PC-3 (cell line): ENCODE measurements around the gene CYP8B1. TPM values are rescaled to one million over a fixed set of nuclear protein-coding genes. Genes with fewer than 3 reads are reported as not detected.

ENCODE experiments used
- ATAC-seq: fragments of 200-7000 bp; cut with Tn5 transposase; 2 replicates; pipeline ENCODE4 v1.9.1; 2020; ENCODE audit warnings: mild to moderate bottlenecking, moderate library complexity
- BruUV-seq: library from RNA; stranded (reverse); fragments of 400-500 nt; replicated peaks from 2 replicates; lab custom pipeline; 2021; lab: Mats Ljungman, UMichigan
- CTCF ChIA-PET: fragments of 300-600 bp; sonication (Branson Sonifier 250); formaldehyde crosslinking; loops from one replicate; lab custom pipeline; 2022; ENCODE audit warnings: antibody characterized with exemption; lab: Charles Lee
- POLR2A ChIA-PET: fragments of 300-600 bp; sonication (Branson Sonifier 250); formaldehyde crosslinking; loops from one replicate; lab custom pipeline; 2022; ENCODE audit warnings: antibody characterized with exemption; ENCODE audit not compliant: unreplicated experiment; lab: Charles Lee
- DNase-seq: peaks from one replicate; pipeline ENCODE4 v3.0.0-alpha.2; 2015
- H2AFZ ChIP-seq: fragments of 300-600 bp; sonication (generic); 2 replicates; pipeline ENCODE4 v1.6.0; 2016; ENCODE audit warnings: antibody characterized with exemption, low read length
- H3F3A ChIP-seq: fragments of 300-600 bp; sonication (generic); one replicate; pipeline ENCODE4 v1.6.0; 2017; ENCODE audit warnings: antibody characterized with exemption, low read length, control low read depth, mild to moderate bottlenecking; ENCODE audit not compliant: unreplicated experiment
- H3K27ac ChIP-seq: fragments of 300-600 bp; sonication (generic); 2 replicates; pipeline ENCODE4 v1.5.1; 2016; ENCODE audit warnings: mild to moderate bottlenecking, low read length
- H3K27me3 ChIP-seq: fragments of 300-600 bp; sonication (generic); 2 replicates; pipeline ENCODE4 v1.6.1; 2016; ENCODE audit warnings: low read length, mixed read lengths
- H3K36me3 ChIP-seq: fragments of 300-600 bp; sonication (generic); 2 replicates; pipeline ENCODE4 v1.6.1; 2016; ENCODE audit warnings: low read depth, mixed run types, low read length, mixed read lengths
- H3K4me1 ChIP-seq: fragments of 300-600 bp; sonication (generic); 2 replicates; pipeline ENCODE4 v1.5.1; 2016; ENCODE audit warnings: low read length; ENCODE audit not compliant: insufficient read depth
- H3K4me2 ChIP-seq: fragments of 300-600 bp; sonication (generic); 2 replicates; pipeline ENCODE4 v1.6.0; 2016; ENCODE audit warnings: low read length
- H3K4me3 ChIP-seq: fragments of 300-600 bp; sonication (generic); 2 replicates; pipeline ENCODE4 v1.5.1; 2016; ENCODE audit warnings: mild to moderate bottlenecking, low read length, mixed read lengths
- H3K79me2 ChIP-seq: fragments of 300-600 bp; sonication (generic); 2 replicates; pipeline ENCODE4 v1.6.1; 2017; ENCODE audit warnings: low read length, mixed read lengths
- H3K9ac ChIP-seq: fragments of 300-600 bp; sonication (generic); 2 replicates; pipeline ENCODE4 v1.6.0; 2016; ENCODE audit warnings: mild to moderate bottlenecking, low read length
- H3K9me2 ChIP-seq: fragments of 300-600 bp; sonication (generic); replicated peaks from 2 replicates; pipeline ENCODE4 v1.6.1; 2016; ENCODE audit warnings: mixed run types, low read length, mixed read lengths
- H3K9me3 ChIP-seq: fragments of 300-600 bp; sonication (generic); 2 replicates; pipeline ENCODE4 v1.6.1; 2016; ENCODE audit warnings: low read length, mixed read lengths
- H4K20me1 ChIP-seq: fragments of 300-600 bp; sonication (generic); 2 replicates; pipeline ENCODE4 v1.6.1; 2016; ENCODE audit warnings: low read length, mixed read lengths
- EZH2 ChIP-seq: fragments of 300-600 bp; sonication (generic); IDR thresholded peaks from one replicate; pipeline ENCODE4 v1.6.1; 2017; ENCODE audit warnings: antibody characterized with exemption, mild to moderate bottlenecking, low read length; ENCODE audit not compliant: unreplicated experiment
- EZH2phosphoT487 ChIP-seq: fragments of 300-600 bp; sonication (generic); IDR thresholded peaks from 2 replicates; pipeline ENCODE4 v1.6.1; 2018; ENCODE audit warnings: mild to moderate bottlenecking, antibody characterized with exemption, low read length, borderline replicate concordance
- intact Hi-C: fragments of 100-400 bp; cut with micrococcal nuclease; formaldehyde crosslinking; loops from 2 replicates; pipeline ENCODE4 v1.9.0; 2023
- total RNA-seq: library from RNA; depleted of rRNA; stranded (reverse); fragments of >200 nt; gene quantifications from 2 replicates; pipeline ENCODE4 v1.2.3, GENCODE V29; 2014
- TF ChIP-seq, protein P1 (sequence below): fragments of 300-600 bp; sonication (generic); conservative IDR thresholded peaks from 2 replicates; pipeline ENCODE4 v1.5.1; 2017; ENCODE audit warnings: antibody characterized with exemption, low read depth, mild to moderate bottlenecking, low read length

CYP8B1 gene
- total RNA-seq, 1 experiment from 2014 or later = not detected

- Histone ChIP-seq H3K27ac (no peak overlapping the region), H3K4me1 (no peaks in the 10 kb centered on the region), H3K9me3 (no peaks in the 10 kb centered on the region), H3K4me3 (no peak overlapping the region), H3K79me2 (no peaks in the 10 kb centered on the region), H3K9me2 (no peaks in the 10 kb centered on the region), H3K9ac (no peak overlapping the region), H3K4me2 (no peak overlapping the region), H3K36me3 (no peaks in the 10 kb centered on the region), H2AFZ (no peak overlapping the region), H4K20me1 (no peaks in the 10 kb centered on the region), H3F3A (no peaks in the 10 kb centered on the region), H3K27me3 (no peaks in the 10 kb centered on the region)
- ATAC-seq (no peak), DNase-seq (no peak)
- no peak for TF ChIP-seq EZH2
- TF ChIP-seq, protein P1, sequence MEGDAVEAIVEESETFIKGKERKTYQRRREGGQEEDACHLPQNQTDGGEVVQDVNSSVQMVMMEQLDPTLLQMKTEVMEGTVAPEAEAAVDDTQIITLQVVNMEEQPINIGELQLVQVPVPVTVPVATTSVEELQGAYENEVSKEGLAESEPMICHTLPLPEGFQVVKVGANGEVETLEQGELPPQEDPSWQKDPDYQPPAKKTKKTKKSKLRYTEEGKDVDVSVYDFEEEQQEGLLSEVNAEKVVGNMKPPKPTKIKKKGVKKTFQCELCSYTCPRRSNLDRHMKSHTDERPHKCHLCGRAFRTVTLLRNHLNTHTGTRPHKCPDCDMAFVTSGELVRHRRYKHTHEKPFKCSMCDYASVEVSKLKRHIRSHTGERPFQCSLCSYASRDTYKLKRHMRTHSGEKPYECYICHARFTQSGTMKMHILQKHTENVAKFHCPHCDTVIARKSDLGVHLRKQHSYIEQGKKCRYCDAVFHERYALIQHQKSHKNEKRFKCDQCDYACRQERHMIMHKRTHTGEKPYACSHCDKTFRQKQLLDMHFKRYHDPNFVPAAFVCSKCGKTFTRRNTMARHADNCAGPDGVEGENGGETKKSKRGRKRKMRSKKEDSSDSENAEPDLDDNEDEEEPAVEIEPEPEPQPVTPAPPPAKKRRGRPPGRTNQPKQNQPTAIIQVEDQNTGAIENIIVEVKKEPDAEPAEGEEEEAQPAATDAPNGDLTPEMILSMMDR = no peak
- no peak for TF ChIP-seq EZH2phosphoT487
- BruUV-seq = no TSS peak
- ChIA-PET CTCF (no interaction called here), POLR2A (no interaction called here)
- intact Hi-C loops = no loop called here
Observed at GRCh38 chr3:42855219-42855546, 20.5 kb downstream of the CYP8B1 start.

DNA sequence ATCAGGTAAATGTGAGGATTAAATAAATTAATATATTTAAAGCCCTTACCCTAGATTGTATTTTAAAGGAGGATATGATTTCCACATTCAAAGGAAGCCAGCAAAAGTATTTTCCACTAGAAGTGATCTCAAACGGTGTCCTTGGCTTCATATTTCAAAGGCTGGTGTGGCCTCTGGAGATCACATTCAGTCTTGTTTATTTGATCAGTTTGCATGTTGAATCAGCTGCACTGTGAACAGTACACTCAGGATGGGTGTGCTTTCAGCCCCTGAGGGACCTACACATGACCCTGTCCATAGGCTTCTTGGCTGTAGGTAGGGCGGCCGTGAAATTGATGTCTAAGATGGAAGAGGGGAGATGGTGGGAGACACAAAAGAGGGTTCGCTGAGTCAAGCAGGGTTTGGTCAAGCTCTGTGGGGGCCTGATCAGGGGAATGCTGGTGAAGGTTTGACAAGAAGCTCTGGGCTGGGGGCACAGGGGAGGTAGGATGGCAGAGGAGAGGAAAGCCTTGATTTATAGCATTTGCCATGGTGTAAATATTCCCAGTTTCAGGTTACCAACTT, 21.9 kb downstream of the CYP8B1 start:
- CTCF ChIA-PET = no interaction called here
- no peaks in the 10 kb centered on the region for H3K9me3 ChIP-seq
- no peak for ATAC-seq
- H3K27me3 ChIP-seq = no peaks in the 10 kb centered on the region
- intact Hi-C loops = no loop called here
- no peaks in the 10 kb centered on the region for H3K79me2 ChIP-seq
- no peak overlapping the region for H3K4me2 ChIP-seq
- H3K4me1 ChIP-seq = no peaks in the 10 kb centered on the region
- no peaks in the 10 kb centered on the region for H4K20me1 ChIP-seq
- no peak overlapping the region for H3K4me3 ChIP-seq
- H3K27ac ChIP-seq = no peak overlapping the region
- no peaks in the 10 kb centered on the region for H3F3A ChIP-seq
- no TSS peak for BruUV-seq
- TF ChIP-seq EZH2 = no peak
- TF ChIP-seq EZH2phosphoT487 = no peak
- TF ChIP-seq, protein P1 = no peak
- no peaks in the 10 kb centered on the region for H3K9me2 ChIP-seq
- no peak for DNase-seq
- no peak overlapping the region for H3K9ac ChIP-seq
- POLR2A ChIA-PET = no interaction called here
- no peaks in the 10 kb centered on the region for H3K36me3 ChIP-seq
- no peak overlapping the region for H2AFZ ChIP-seq

DNA sequence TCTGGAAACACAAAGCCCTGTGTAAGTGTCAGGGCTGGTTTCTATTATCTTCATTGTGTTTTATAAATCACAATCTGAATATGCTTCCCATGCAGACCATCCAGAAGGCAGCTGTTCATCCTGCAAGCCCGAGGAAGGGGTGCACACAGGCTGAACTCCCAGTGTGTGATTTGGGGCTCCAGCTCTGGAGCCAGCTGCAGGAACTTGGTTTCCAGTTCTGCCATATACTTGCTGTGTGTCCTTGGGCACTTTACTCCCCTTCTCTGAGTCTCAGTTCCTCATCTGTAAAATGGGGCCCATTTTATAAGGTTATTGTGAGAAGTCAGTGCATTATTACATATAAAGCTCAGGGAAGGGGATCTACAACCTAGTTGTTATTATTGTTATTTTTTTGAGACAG, 22.6 kb downstream of the CYP8B1 start:
- POLR2A ChIA-PET = no interaction called here

More for the DNA sequence above, 22.6 kb downstream of the CYP8B1 start:
- BruUV-seq = no TSS peak
- Histone ChIP-seq H4K20me1 (no peaks in the 10 kb centered on the region), H2AFZ (no peak overlapping the region), H3K9ac (no peak overlapping the region), H3K9me2 (no peaks in the 10 kb centered on the region), H3K27ac (no peak overlapping the region), H3K27me3 (no peaks in the 10 kb centered on the region), H3K4me3 (no peak overlapping the region), H3K36me3 (no peaks in the 10 kb centered on the region), H3K79me2 (no peaks in the 10 kb centered on the region), H3K4me1 (no peaks in the 10 kb centered on the region), H3F3A (no peaks in the 10 kb centered on the region), H3K9me3 (no peaks in the 10 kb centered on the region), H3K4me2 (no peak overlapping the region)
- no peak for DNase-seq
- TF ChIP-seq EZH2 = no peak
- TF ChIP-seq, protein P1 = no peak
- no peak for TF ChIP-seq EZH2phosphoT487
- intact Hi-C loops = no loop called here
- CTCF ChIA-PET = no interaction called here
- no peak for ATAC-seq
